Measurements from ENCODE around the gene PDXK.

PDXK gene

DNA sequence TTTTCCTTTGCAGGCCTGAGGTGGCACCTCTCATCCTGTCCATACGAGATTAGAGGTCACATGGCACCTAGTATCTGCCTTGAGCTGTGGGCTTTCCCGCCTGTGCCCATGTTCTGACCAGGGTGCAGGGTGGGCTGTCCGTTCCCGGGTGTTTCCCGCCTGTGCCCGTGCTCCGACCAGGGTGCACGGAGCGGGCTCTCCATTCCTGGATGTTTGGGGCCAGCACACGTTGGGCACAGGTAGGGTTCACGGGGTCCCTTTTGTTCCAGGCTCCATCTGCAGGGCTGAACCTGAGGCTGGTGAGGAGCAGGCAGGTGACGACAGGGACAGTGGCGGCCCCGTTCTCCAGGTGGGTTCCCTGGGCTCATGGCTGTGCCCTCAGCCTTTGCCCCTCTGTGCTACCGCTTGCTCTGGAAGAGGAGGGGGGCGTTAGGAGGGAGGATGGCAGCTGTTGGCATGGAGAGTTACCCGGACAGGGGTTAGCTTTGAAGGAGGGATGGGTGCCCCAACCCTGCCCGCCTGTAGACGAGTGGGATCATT is 80.4 kb downstream of the PDXK start:
- ATAC-seq: no peak
- TF ChIP-seq CSRNP3 (CRISPR knock-in tag; IDR thresholded peaks at IDR 0.05) (no peak), OSR1 (CRISPR knock-in tag; IDR thresholded peaks at IDR 0.05) (no peak)

DNA sequence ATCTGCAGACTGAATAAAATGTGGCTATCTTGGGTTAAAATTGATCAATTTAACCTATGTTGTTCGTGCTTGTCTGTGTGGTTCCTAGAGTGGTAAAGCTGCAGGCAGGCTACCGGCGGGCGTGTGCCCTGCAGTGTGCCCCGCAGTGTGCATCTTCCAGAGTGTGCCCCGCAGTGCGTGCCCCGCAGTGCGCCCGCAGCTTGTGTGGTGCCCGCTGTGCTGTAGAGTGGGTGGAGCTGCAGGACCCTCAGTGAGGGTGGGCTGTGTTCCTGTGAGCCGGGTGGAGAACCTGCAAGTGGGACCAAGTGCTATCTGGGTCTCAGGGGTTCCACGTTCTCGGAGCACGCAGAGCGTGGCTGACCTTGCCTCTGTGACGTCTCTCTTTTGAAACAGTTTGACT is 81.2 kb downstream of the PDXK start:
- TF ChIP-seq CREB5 (CRISPR knock-in tag; IDR thresholded peaks at IDR 0.05; ENCODE audit: low read depth) (no peak), PATZ1 (CRISPR knock-in tag; IDR thresholded peaks at IDR 0.05; ENCODE audit: borderline replicate concordance) (no peak), PPARA (CRISPR knock-in tag; IDR thresholded peaks at IDR 0.05; ENCODE audit: borderline replicate concordance) (no peak), ZFP30 (CRISPR knock-in tag; IDR thresholded peaks at IDR 0.05) (no peak), OSR1 (CRISPR knock-in tag; IDR thresholded peaks at IDR 0.05) (no peak), ZFP3 (CRISPR knock-in tag; IDR thresholded peaks at IDR 0.05) (no peak), GLIS3 (CRISPR knock-in tag; IDR thresholded peaks at IDR 0.05) (no peak), BACH2 (CRISPR knock-in tag; IDR thresholded peaks at IDR 0.05; ENCODE audit: borderline replicate concordance) (no peak), ZC3H10 (CRISPR knock-in tag; IDR thresholded peaks at IDR 0.05) (no peak), CSDC2 (CRISPR knock-in tag; IDR thresholded peaks at IDR 0.05) (no peak), TCF4 (CRISPR knock-in tag; IDR thresholded peaks at IDR 0.05; ENCODE audit: borderline replicate concordance) (no peak), ZNF565 (CRISPR knock-in tag; conservative IDR thresholded peaks at IDR 0.05; ENCODE audit: low read depth) (no peak), CSRNP3 (CRISPR knock-in tag; IDR thresholded peaks at IDR 0.05) (no peak), ESRRG (CRISPR knock-in tag; IDR thresholded peaks at IDR 0.05) (no peak), TOX (CRISPR knock-in tag; IDR thresholded peaks at IDR 0.05; ENCODE audit: borderline replicate concordance) (no peak), ARNTL (CRISPR knock-in tag; IDR thresholded peaks at IDR 0.05; ENCODE audit: borderline replicate concordance, low read depth) (no peak), ZNF8 (CRISPR knock-in tag; IDR thresholded peaks at IDR 0.05) (no peak)
- TF ChIP-seq, protein P1, sequence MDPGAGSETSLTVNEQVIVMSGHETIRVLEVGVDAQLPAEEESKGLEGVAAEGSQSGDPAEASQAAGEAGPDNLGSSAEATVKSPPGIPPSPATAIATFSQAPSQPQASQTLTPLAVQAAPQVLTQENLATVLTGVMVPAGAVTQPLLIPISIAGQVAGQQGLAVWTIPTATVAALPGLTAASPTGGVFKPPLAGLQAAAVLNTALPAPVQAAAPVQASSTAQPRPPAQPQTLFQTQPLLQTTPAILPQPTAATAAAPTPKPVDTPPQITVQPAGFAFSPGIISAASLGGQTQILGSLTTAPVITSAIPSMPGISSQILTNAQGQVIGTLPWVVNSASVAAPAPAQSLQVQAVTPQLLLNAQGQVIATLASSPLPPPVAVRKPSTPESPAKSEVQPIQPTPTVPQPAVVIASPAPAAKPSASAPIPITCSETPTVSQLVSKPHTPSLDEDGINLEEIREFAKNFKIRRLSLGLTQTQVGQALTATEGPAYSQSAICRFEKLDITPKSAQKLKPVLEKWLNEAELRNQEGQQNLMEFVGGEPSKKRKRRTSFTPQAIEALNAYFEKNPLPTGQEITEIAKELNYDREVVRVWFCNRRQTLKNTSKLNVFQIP (CRISPR knock-in tag; IDR thresholded peaks at IDR 0.05; ENCODE audit: borderline replicate concordance, low read depth): no peak
- TF ChIP-seq, protein P2, sequence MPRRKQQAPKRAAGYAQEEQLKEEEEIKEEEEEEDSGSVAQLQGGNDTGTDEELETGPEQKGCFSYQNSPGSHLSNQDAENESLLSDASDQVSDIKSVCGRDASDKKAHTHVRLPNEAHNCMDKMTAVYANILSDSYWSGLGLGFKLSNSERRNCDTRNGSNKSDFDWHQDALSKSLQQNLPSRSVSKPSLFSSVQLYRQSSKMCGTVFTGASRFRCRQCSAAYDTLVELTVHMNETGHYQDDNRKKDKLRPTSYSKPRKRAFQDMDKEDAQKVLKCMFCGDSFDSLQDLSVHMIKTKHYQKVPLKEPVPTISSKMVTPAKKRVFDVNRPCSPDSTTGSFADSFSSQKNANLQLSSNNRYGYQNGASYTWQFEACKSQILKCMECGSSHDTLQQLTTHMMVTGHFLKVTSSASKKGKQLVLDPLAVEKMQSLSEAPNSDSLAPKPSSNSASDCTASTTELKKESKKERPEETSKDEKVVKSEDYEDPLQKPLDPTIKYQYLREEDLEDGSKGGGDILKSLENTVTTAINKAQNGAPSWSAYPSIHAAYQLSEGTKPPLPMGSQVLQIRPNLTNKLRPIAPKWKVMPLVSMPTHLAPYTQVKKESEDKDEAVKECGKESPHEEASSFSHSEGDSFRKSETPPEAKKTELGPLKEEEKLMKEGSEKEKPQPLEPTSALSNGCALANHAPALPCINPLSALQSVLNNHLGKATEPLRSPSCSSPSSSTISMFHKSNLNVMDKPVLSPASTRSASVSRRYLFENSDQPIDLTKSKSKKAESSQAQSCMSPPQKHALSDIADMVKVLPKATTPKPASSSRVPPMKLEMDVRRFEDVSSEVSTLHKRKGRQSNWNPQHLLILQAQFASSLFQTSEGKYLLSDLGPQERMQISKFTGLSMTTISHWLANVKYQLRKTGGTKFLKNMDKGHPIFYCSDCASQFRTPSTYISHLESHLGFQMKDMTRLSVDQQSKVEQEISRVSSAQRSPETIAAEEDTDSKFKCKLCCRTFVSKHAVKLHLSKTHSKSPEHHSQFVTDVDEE (CRISPR knock-in tag; IDR thresholded peaks at IDR 0.05): no peak
- no peak for ATAC-seq

DNA sequence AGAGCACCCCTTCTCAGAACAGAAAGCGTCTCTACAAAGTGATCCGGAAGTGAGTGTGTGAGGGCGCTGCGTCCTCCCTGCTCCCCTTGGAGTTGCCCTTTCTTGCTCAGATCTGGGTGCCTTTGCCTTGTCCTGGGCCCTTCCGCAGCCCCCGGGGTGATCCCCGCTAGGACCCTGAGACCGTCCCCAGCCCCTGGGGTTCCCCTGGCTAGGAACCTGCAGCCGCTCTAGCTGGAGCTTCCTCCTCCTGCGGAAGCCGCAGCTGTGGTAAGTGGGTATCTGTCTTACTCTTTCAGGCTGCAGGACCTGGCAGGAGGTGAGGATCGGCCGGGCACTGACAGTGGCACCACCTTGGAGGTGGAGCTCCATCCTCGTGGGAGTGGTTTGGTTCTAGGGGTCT is 81.6 kb downstream of the PDXK start:
- ATAC-seq: no peak
- TF ChIP-seq PATZ1 (CRISPR knock-in tag; IDR thresholded peaks at IDR 0.05; ENCODE audit: borderline replicate concordance) (no peak), GLIS3 (CRISPR knock-in tag; IDR thresholded peaks at IDR 0.05) (no peak), ZNF70 (CRISPR knock-in tag; IDR thresholded peaks at IDR 0.05) (no peak), CSDC2 (CRISPR knock-in tag; IDR thresholded peaks at IDR 0.05) (no peak), BACH2 (CRISPR knock-in tag; IDR thresholded peaks at IDR 0.05; ENCODE audit: borderline replicate concordance) (no peak)
- TF ChIP-seq, protein P2 (CRISPR knock-in tag; IDR thresholded peaks at IDR 0.05): no peak

Data from SK-N-SH treated with all-trans-retinoic acid at 6 μM for 48 hours (cell line).